Ovary (tissue), 9 donors: ENCODE measurements around the gene BICDL1. TPM values are rescaled to one million over a fixed set of nuclear protein-coding genes. Genes with fewer than 3 reads are reported as not detected.

Experiments used
- DNase-seq, 5 donors: peaks; one replicate each; pipeline ENCODE4 v3.0.0-alpha.2; 2019 to 2020
- H3K27ac ChIP-seq, 2 donors: fragments of 200-600 bp; one replicate each; pipeline versions ENCODE4 v1.5.1 to v1.8.0; 2019 to 2022
- H3K27me3 ChIP-seq: fragments of 200-600 bp; one replicate; pipeline ENCODE4 v1.8.0; 2022
- H3K36me3 ChIP-seq: fragments of 200-600 bp; sonication (generic); one replicate; pipeline ENCODE4 v1.5.1; 2019
- H3K4me1 ChIP-seq: one replicate; pipeline ENCODE4 v1.8.1; 2013; ENCODE audit warnings: mild to moderate bottlenecking, moderate library complexity; ENCODE audit not compliant: insufficient read depth
- H3K4me3 ChIP-seq: fragments of 200-600 bp; sonication (generic); one replicate; pipeline ENCODE4 v1.5.1; 2017
- H3K9me3 ChIP-seq, 2 donors: fragments of 200-600 bp in 1 of 2; sonication (generic) in 1 of 2; one replicate each; pipeline versions ENCODE4 v1.5.1 to v1.8.1; 2013 to 2019; ENCODE audit warnings: mild to moderate bottlenecking in 1 of 2, moderate library complexity in 1 of 2
- CTCF ChIP-seq, 3 donors: fragments of 450-650 bp in 2 of 3; fragments of 200-600 bp in 1 of 3; IDR thresholded peaks; one replicate each; pipeline versions ENCODE4 v1.5.1 to v1.8.0; 2016 to 2022; ENCODE audit warnings: antibody characterized with exemption in 3 of 3, mild to moderate bottlenecking in 1 of 3
- EP300 ChIP-seq: sonication (generic); formaldehyde crosslinking; IDR thresholded peaks from one replicate; pipeline ENCODE4 v1.6.1; 2017; ENCODE audit warnings: antibody characterized with exemption
- POLR2A ChIP-seq: fragments of 450-650 bp; IDR thresholded peaks from one replicate; pipeline ENCODE4 v1.6.1; 2017; ENCODE audit warnings: antibody characterized with exemption, mild to moderate bottlenecking, moderate library complexity
- WGBS, 3 donors: extraction: QIAGEN DNeasy Blood & Tissue Kit in 1 of 3; methylation state at CpG; one replicate each; pipeline versions ENCODE4 v1.1.5 to v1.1.7; 2013 to 2017; 5-methylcytosine and 5-hydroxymethylcytosine counted together
- intact Hi-C, 4 donors: fragments of 100-400 bp; cut with DNase I; formaldehyde crosslinking; loops; one replicate each; pipeline versions ENCODE4 v1.11.0 to v1.15.1; 2022 to 2023
- polyA plus RNA-seq, 2 donors: library from polyadenylated mRNA; stranded (reverse); fragments of 200-250 nt in 1 of 2; fragments of 350-450 nt in 1 of 2; fragmentation: Illumina TruSeq in 1 of 2; extraction: RNeasy Lipid Tissue Mini Kit (QIAGEN cat#74804) in 1 of 2; gene quantifications; one replicate each; pipeline ENCODE4 v1.2.3, GENCODE V29; 2013 to 2014
- total RNA-seq, 7 donors: library from RNA; depleted of rRNA in 2 of 7; stranded (reverse); fragments of >200 nt in 2 of 7; fragmentation: NEBNext Ultra II Directional in 3 of 7; extraction: Animal tissue kit (Norgen Biotek cat#: 25700) in 3 of 7; gene quantifications; one replicate each; pipeline versions ENCODE4 v1.1.0 to v1.2.4, GENCODE V29; 2016 to 2023
- donor health status: DM: no; HTN: no; CAD: no; lungs with moderate emphysema.
- donor health status: DM: no; HTN: no; CAD: no.
- donor health status: Bipolar disorder and iron deficiency.
- donor health status: DM: yes; HTN: yes; CAD: no.
- donor health status: DM: no; HTN: no; CAD: no.
- donor health status: DM: yes; HTN: yes; CAD: no.

BICDL1 gene
- total and polyA plus RNA-seq, 9 donors: 0.40 to 147 (median 1.7) TPM

DNA sequence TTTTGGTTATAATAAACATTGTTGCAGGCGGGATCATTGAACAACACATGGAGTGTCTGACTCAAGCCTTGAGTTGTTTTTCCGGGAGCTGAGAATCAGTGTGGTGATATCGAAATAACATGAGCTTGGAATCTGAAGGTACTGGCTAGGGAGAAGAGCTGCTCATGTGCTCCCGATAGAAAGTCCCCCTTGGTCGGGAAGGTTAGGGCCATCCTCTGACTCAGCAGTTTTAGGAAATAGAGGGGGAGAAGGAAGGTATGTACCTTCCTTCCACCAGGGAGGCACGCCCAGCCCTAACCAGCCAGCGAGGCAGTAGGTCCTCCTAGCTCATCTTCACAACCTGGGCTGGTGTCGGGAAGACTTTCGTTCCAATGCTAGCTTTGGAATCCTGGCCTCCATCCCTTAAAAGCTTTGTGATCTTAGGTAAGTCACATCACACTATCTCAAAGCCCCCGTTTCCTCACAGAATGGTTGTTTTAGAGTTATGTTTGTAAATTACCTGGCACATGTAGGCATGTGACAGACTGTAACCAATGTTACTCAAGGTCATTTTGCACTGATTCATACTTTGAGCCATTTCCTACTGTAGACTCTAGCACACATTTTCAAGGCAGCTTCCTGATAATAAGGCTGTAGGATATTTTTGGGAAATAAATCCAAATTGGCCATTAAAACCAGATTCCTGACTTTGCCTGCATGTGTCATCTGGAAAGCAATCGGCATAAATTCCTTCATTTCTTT is 129.5 kb downstream of the BICDL1 start:
- H3K36me3 ChIP-seq: no peaks in the 10 kb centered on the region
- WGBS, 3 donors: 21 to 36% (median 27%) methylated on average over 11 of the region's 11 CpGs
- DNase-seq: no peak
- intact Hi-C loops: no loop called here
- H3K27me3 ChIP-seq: no peaks in the 10 kb centered on the region
- peak overlapping the region; percentile 68 for H3K4me3 ChIP-seq
- H3K27ac ChIP-seq: no peak overlapping the region
- peaks cover 16% of the 10 kb centered on the region for H3K4me1 ChIP-seq
- no peak for TF ChIP-seq EP300
- no peak for TF ChIP-seq POLR2A
- TF ChIP-seq CTCF (IDR thresholded peaks at IDR 0.05): no peak
- no peaks in the 10 kb centered on the region for H3K9me3 ChIP-seq

DNA sequence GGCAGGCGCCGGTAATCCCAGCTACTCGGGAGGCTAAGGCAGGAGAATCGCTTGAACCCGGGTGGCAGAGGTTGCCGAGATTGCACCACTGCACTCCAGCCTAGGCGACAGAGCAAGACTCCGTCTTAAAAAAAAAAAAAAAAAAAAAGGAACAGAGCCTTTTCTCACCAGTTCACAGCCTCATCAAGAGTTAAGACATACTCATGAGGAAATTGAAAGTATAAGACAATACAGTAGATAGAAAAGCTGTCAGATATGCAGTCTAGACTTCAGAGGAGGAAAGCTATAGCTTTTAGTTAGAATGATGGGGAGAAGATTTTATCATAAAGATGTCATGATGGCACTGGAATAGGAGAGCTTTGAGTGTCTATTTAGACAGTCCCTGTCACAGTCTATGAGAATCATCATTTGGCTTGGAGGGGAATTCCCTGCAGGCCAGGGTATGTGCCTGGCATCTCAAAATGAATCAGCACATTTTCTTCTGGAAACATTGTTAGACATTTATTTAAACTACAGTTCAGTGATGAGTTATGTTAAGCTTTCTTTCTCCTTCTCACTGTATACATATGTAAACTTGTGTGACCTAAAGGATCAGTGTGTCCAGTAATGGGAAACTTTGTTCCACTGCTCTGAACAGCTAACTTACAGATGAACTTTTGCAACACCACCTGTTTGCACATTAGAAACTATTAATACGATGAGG is 130.4 kb downstream of the BICDL1 start:
- Histone ChIP-seq H3K27me3 (no peaks in the 10 kb centered on the region), H3K9me3 (no peaks in the 10 kb centered on the region), H3K4me3 (no peak overlapping the region), H3K36me3 (no peaks in the 10 kb centered on the region), H3K4me1 (peaks cover 16% of the 10 kb centered on the region), H3K27ac (no peak overlapping the region)
- intact Hi-C loops: no loop called here
- TF ChIP-seq CTCF (IDR thresholded peaks at IDR 0.05) (no peak), EP300 (no peak), POLR2A (no peak)
- DNase-seq: no peak
- WGBS, 3 donors: 76 to 80% (median 77%) methylated on average over 9 of the region's 9 CpGs

GRCh38 chr12:120121343-120121742 is 132.3 kb downstream of the BICDL1 start:
- H3K4me1 ChIP-seq: peaks cover 4% of the 10 kb centered on the region
- H3K27ac ChIP-seq: no peak overlapping the region
- 48 to 63% (median 51%) methylated on average over 2 of the region's 2 CpGs for WGBS, 3 donors

DNA sequence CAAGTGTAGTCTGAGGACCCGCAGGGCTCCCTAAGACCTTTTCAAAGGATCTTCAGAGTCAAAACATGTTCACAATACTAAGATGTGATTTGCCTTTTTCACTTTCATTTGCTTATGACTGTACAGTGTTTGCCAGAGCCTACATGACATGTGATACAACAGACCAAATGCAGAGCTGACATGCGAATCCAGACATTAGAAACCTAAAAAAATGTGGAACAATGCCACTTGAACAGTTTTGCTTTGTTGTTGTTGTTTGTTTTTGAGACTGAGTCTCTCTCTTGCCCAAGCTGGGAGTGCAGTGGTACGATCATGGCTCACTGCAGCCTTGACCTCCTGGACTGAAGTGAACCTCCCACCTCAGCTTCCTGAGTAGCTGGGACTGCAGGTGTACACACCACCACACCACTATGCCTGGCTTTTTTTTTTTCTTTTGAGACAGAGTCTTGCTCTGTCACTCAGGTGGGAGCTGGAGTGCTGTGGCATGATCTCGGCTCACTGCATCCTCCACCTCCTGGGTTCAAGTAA is 132.8 kb downstream of the BICDL1 start:
- intact Hi-C loops: no loop called here
- H3K27ac ChIP-seq: no peak overlapping the region
- H3K9me3 ChIP-seq: no peaks in the 10 kb centered on the region
- peaks cover 4% of the 10 kb centered on the region for H3K4me1 ChIP-seq
- no peak for TF ChIP-seq EP300
- TF ChIP-seq POLR2A: no peak
- no peak for TF ChIP-seq CTCF (IDR thresholded peaks at IDR 0.05)
- H3K4me3 ChIP-seq: no peak overlapping the region
- WGBS, 3 donors: 27 to 45% (median 40%) methylated on average over 4 of the region's 4 CpGs
- H3K36me3 ChIP-seq: no peaks in the 10 kb centered on the region
- no peak for DNase-seq
- no peaks in the 10 kb centered on the region for H3K27me3 ChIP-seq

More at GRCh38 chr12:120121343-120121742, 132.3 kb downstream of the BICDL1 start:
- Histone ChIP-seq H3K9me3 (no peaks in the 10 kb centered on the region), H3K36me3 (no peaks in the 10 kb centered on the region), H3K4me3 (no peak overlapping the region), H3K27me3 (no peaks in the 10 kb centered on the region)
- no peak for DNase-seq
- no peak for TF ChIP-seq POLR2A
- no peak for TF ChIP-seq CTCF (IDR thresholded peaks at IDR 0.05)
- TF ChIP-seq EP300: no peak
- intact Hi-C loops: no loop called here
